ENCODE data around the gene APBA2.

GRCh38 chr15:29058903-29059539 lies 173.2 kb downstream of the APBA2 start:
- TF ChIP-seq CTCF (IDR thresholded peaks at IDR 0.05) (no peak), POLR2AphosphoS5 (IDR thresholded peaks at IDR 0.05) (no peak)
